NB4 (cell line): ENCODE results near the gene PPP1R15B.

Experiments
- DNase-seq: peaks from one replicate; pipeline ENCODE4 v3.0.0; 2010; ENCODE audit warnings: low read depth
- H3K4me3 ChIP-seq: one replicate; pipeline ENCODE4 v1.5.1; 2011; ENCODE audit warnings: mild to moderate bottlenecking, low read depth, low read length, moderate library complexity
- CTCF ChIP-seq: IDR thresholded peaks from one replicate; pipeline ENCODE4 v1.5.1; 2012; ENCODE audit warnings: low read depth, low read length
- MAX ChIP-seq: IDR thresholded peaks from 2 replicates; pipeline ENCODE4 v1.6.1; 2011; ENCODE audit warnings: low read depth, low read length
- MYC ChIP-seq: IDR thresholded peaks from 2 replicates; pipeline ENCODE4 v1.6.1; 2011; ENCODE audit warnings: low read depth, low read length
- POLR2A ChIP-seq: IDR thresholded peaks from 2 replicates; pipeline ENCODE4 v1.6.1; 2011; ENCODE audit warnings: mild to moderate bottlenecking; ENCODE audit not compliant: insufficient read length; ENCODE audit errors: extremely low read depth

PPP1R15B gene

GRCh38 chr1:204404629-204405028 lies 7.0 kb downstream of the PPP1R15B start:
- TF ChIP-seq CTCF (no peak), POLR2A (no peak), MAX (no peak), MYC (no peak)
- DNase-seq = no peak
- H3K4me3 ChIP-seq = peak overlapping the region; percentile 99

- no peak for TF ChIP-seq MAX
- H3K4me3 ChIP-seq = no peak overlapping the region
- no peak for DNase-seq
These were observed 9.2 kb downstream of the PPP1R15B start for GRCh38 chr1:204402391-204402790.

- TF ChIP-seq MYC (no peak), CTCF (no peak), POLR2A (no peak), MAX (no peak)
- no peak for DNase-seq
- no peak overlapping the region for H3K4me3 ChIP-seq
These were observed 9.9 kb downstream of the PPP1R15B start for GRCh38 chr1:204401730-204402129.

GRCh38 chr1:204400882-204401510 lies 10.6 kb downstream of the PPP1R15B start:
- DNase-seq = no peak
- no peak for TF ChIP-seq CTCF
- TF ChIP-seq MYC = no peak
- H3K4me3 ChIP-seq = no peak overlapping the region

GRCh38 chr1:204398197-204399125 lies 13.2 kb downstream of the PPP1R15B start:
- peak; percentile 81 for TF ChIP-seq CTCF
- TF ChIP-seq MYC = no peak
- no peak for TF ChIP-seq POLR2A
- peak; percentile 15; the same call in 1 of the 2 replicates for TF ChIP-seq MAX
- H3K4me3 ChIP-seq = no peak overlapping the region
- peak; percentile 77 for DNase-seq

- H3K4me3 ChIP-seq = no peak overlapping the region
- TF ChIP-seq MYC (no peak), MAX (no peak), POLR2A (no peak), CTCF (no peak)
- no peak for DNase-seq
These were observed 15.5 kb downstream of the PPP1R15B start for GRCh38 chr1:204396015-204396583.
